GM18502 (cell line): ENCODE data around the gene STYXL1.
"Not testable (repeated sequence)": the region's sequence is repeated elsewhere in the genome, so short reads cannot be mapped to it uniquely, and the experiment has no call there.

Experiments used
- ATAC-seq: cut with Tn5 transposase; IDR thresholded peaks from one replicate; pipeline ENCODE4 v1.9.1; 2021; ENCODE audit warnings: mild to moderate bottlenecking; ENCODE audit not compliant: unreplicated experiment, poor library complexity

Gene STYXL1, protein sequence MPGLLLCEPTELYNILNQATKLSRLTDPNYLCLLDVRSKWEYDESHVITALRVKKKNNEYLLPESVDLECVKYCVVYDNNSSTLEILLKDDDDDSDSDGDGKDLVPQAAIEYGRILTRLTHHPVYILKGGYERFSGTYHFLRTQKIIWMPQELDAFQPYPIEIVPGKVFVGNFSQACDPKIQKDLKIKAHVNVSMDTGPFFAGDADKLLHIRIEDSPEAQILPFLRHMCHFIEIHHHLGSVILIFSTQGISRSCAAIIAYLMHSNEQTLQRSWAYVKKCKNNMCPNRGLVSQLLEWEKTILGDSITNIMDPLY

GRCh38 chr7:76047811-76048667 is at the start of gene STYXL1, which contains the start of gene MDH2:
TSS of gene STYXL1 (minus strand) at chr7:76048000. CDS start at chr7:76030523, 17,477 bp downstream.
TSS of gene MDH2 (plus strand) at chr7:76048106. CDS start at chr7:76048161, 55 bp downstream.
- peak; percentile 95 for ATAC-seq

DNA sequence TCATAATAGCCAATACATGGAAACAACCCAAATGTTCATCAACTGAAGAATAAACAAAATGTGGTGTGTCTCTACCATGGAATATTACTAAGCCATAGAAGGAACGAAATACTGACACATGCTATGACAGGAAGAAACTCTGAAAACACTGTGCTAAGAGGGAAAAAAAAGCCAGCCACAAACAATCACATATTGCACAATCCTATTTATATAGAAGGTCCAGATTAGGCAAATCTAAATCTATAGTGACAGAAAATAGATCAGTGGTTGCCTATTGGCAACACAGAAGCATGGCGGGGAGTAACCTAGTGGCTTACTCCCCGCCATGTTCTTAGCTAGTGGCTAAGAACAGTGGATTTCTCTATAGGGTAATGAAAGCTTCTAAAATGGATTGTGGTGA is 48.1 kb upstream of the STYXL1 start:
- ATAC-seq = no peak

DNA sequence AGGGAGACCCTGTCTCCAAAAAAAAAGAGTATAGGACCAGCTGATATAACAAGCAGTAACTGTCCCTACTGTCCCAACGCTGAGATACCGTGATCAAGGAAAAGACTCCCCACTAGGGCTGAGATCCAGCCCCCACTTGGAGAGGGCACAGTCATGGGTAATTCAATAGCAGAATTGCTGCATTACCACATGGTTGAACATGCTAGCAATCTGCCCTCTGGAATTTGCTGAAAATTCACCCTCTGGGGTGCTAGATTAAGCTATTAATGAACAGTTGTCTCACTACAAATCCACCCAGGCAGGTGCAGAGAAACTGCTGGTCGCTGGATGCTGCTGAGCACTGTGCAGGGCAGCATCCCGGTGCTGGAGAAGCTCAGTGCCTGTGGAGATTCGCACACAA is 46.5 kb upstream of the STYXL1 start:
- not testable (repeated sequence) for ATAC-seq

GRCh38 chr7:76093531-76093930 is 45.7 kb upstream of the STYXL1 start:
- not testable (repeated sequence) for ATAC-seq

DNA sequence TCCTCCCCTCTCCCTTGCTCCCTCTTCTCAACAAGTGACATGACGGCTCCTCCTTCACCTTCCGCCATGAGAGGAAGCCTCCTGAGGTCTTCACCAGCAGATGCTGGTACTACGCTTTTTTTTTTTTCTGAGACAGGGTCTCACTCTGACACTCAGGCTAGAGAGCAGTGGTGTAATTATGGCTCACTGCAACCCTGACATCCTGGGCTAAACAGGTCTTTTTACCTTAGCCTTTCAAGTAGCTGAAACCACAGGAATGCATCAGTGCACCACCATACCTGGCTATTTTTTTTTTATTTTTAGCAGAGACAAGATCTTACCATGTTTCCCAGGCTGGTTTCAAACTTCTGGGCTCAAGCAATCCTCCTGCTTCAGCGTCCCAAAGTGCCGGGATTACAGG is 43.7 kb upstream of the STYXL1 start:
- no peak for ATAC-seq

DNA sequence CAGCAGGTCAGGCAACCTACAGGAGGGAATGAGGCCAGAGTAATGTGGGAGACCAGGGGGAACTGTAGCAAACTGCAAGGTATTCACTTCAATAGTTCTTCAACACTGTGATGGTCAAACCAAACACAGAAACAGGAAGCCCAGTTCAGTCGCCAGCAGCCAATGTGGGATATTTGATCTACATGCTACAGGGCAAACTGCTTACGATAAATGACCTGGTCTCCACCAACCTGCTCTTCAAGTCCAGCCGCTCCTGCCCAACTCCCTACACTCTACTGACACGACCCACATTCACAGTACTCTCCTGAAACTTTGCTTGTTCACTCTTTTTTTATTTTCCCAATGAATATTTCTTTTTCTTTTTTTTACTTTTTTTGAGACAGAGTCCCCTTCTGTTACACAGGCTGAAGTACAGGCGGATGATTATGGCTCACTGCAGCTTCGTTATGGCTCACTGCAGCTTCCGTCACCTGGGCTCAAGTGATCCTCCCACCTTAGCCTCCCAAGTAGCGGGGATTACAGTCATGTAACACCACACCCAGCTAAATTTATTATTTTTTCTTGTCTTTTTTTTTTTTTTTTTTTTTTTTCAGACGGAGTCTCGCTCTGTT is 42.2 kb upstream of the STYXL1 start:
- no peak for ATAC-seq

- not testable (repeated sequence) for ATAC-seq
Observed at GRCh38 chr7:76087362-76087791, 39.6 kb upstream of the STYXL1 start.

DNA sequence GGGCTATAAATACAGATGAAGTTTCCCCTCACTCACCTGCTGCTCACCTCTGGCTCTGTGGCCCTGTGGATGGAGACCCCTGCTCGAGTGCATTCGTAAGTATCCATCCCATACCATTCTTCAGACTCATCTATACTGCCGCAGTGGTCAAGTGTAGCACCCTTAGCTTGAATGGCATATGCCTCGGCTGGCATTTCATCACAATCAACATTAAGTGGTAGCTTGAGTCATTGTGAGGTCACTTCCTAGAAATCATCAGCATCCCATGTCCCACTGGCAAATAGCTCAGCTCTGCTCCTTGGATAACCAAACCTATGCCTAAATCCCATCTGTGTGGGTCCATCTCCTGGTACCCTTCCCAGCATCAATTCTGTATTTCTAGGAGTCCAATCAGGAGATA is 38.3 kb upstream of the STYXL1 start:
- ATAC-seq = no peak

DNA sequence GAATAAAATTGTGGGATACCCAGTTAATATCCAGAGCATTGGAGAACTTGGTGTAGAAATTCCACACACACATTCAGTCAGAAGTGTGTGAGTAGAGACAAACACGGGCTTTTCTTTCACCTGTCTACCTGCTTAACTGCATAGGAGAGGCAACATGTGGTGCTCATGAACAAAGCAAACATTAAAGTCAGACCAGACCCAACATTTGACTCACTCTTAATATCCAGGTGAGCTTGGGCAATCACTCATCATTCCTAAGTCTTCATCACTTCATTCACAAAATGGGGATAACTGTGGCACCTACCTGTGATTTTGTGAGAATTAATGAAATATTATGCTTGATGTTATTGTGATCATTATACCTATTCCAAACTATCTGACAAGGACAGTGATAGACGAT is 36.3 kb upstream of the STYXL1 start:
- ATAC-seq = not testable (repeated sequence)

DNA sequence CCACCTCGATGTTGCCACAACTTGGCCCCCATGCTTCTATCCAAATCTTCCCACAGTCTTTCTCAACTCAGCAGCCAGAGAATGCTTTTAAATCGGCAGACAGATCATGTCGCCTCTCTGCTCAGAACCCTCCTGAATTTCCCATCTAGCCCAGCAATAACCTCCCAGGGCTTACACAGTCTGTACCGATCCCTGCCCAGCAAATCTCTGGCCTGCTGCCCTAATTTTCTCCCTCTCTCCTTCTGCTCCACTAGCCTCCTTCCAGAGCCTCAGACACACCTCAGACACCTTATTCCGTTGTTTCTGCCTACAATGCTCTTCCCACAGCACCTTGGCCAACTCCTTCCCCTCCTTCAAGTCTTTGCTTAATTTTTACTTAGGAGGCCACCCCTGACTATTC is 32.4 kb upstream of the STYXL1 start:
- ATAC-seq = no peak

- no peak for ATAC-seq
Observed at GRCh38 chr7:76077435-76077834, 29.6 kb upstream of the STYXL1 start.

- no peak for ATAC-seq
Observed at GRCh38 chr7:76076995-76077394, 29.2 kb upstream of the STYXL1 start.

- no peak for ATAC-seq
Observed at GRCh38 chr7:76074972-76075370, 27.2 kb upstream of the STYXL1 start.

GRCh38 chr7:76074306-76074971 is 26.6 kb upstream of the STYXL1 start:
- ATAC-seq = no peak

DNA sequence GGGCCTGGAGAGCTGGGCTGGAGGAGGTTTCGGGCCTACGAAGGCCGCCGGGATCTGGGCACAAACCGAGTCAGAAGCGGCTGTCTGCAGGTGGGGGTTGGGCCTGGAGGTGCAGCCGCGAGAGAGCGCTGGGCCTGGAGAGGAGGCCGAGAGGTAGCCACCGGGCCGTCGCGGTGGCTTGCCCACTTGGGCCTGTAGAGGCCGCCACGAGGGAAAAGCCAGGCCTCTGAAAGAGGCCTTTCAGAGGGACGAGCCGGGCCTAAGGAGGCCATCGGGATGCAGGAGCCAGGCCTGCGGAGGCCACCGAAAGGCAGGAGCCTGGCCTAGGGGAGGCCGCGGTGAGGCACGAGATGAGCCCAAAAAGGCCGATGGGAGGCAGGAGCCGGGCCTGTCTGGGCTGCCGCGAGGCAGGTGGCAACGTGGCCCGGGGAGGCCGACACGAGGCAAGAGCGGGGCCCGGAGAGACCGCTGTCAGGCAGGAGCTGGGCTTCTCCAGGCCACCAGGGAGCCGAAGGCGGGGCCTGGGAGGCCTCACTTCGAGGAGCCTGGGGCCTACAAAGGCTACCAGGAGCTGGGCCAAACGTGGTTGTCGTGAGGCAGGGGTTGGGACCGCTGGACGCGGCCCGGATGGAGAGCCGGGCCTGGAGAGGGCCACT is 25.7 kb upstream of the STYXL1 start:
- ATAC-seq = no peak

GRCh38 chr7:76072243-76073148 is 24.7 kb upstream of the STYXL1 start:
- no peak for ATAC-seq

- no peak for ATAC-seq
Observed at GRCh38 chr7:76071316-76072242, 23.8 kb upstream of the STYXL1 start.

DNA sequence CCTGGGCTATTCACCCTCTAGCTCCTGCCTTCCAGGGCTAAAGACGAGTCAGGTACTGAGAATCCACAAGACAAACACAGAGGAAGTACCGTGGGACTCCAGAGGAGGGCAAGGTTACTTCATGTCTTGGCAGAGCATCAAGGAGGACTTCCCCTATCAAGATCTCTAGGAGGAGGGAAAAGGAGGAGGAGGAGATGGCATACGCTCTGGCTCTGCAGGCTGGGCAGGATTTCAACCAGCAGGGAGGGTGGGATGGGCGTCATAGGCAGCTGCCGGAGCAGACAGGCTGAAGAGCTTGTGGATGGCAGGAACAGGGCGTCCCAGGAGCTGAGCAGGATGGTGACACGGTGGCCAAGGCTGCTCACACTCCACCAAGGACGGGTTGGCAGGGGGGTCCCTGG is 21.4 kb upstream of the STYXL1 start:
- ATAC-seq = no peak
